Mesenchymal stem cell (in vitro differentiated cells and primary cell): ENCODE measurements around the gene LOXL3.

Experiments
- DNase-seq: peaks from one replicate; pipeline ENCODE4 v3.0.0-alpha.2; 2013
- H2AFZ ChIP-seq: one replicate; pipeline ENCODE4 v1.6.1; 2013; ENCODE audit warnings: low read depth, mild to moderate bottlenecking, control low read depth, inconsistent platforms, low read length, moderate library complexity
- H2AK5ac ChIP-seq: 2 replicates; pipeline ENCODE4 v1.6.1; 2013; ENCODE audit warnings: low read length, moderate library complexity, mild to moderate bottlenecking, inconsistent platforms; ENCODE audit not compliant: severe bottlenecking
- H2BK120ac ChIP-seq: one replicate; pipeline ENCODE4 v1.6.1; 2013; ENCODE audit warnings: low read depth, mild to moderate bottlenecking, inconsistent platforms, low read length, moderate library complexity
- H2BK12ac ChIP-seq, 2 experiments: one replicate each; pipeline ENCODE4 v1.6.1; 2013; ENCODE audit warnings: inconsistent platforms in 2 of 2, low read length in 2 of 2, mild to moderate bottlenecking in 2 of 2, moderate library complexity in 2 of 2, control low read depth in 1 of 2
- H2BK15ac ChIP-seq: one replicate; pipeline ENCODE4 v1.6.1; 2013; ENCODE audit warnings: mild to moderate bottlenecking, low read depth, inconsistent platforms; ENCODE audit not compliant: poor library complexity, severe bottlenecking
- H2BK5ac ChIP-seq: 2 replicates; pipeline ENCODE4 v1.6.1; 2013; ENCODE audit warnings: low read depth, mild to moderate bottlenecking, low read length, control low read depth, inconsistent platforms; ENCODE audit not compliant: poor library complexity, severe bottlenecking
- H3K14ac ChIP-seq, 2 experiments: one replicate each; pipeline ENCODE4 v1.6.1; 2013; ENCODE audit warnings: inconsistent platforms in 2 of 2, low read length in 2 of 2, control low read depth in 1 of 2, mild to moderate bottlenecking in 1 of 2, moderate library complexity in 1 of 2
- H3K18ac ChIP-seq, 2 experiments: one replicate each; pipeline ENCODE4 v1.6.1; 2013; ENCODE audit warnings: inconsistent platforms in 2 of 2, low read length in 2 of 2, control low read depth in 1 of 2, low read depth in 1 of 2, mild to moderate bottlenecking in 1 of 2
- H3K23ac ChIP-seq, 2 experiments: one replicate each; pipeline ENCODE4 v1.6.1; 2013; ENCODE audit warnings: inconsistent platforms in 2 of 2, low read length in 2 of 2, mild to moderate bottlenecking in 2 of 2, moderate library complexity in 2 of 2, control low read depth in 1 of 2
- H3K27ac ChIP-seq: 2 replicates; pipeline ENCODE4 v1.5.1; 2013; ENCODE audit warnings: mild to moderate bottlenecking, moderate library complexity, low read length, control low read depth, inconsistent platforms; ENCODE audit not compliant: poor library complexity, severe bottlenecking
- H3K27me3 ChIP-seq, 2 experiments: 2 replicates each; pipeline versions ENCODE4 v1.6.1 to v1.7.0; 2013; ENCODE audit warnings: low read length in 2 of 2, mild to moderate bottlenecking in 2 of 2, moderate library complexity in 2 of 2, control low read depth in 1 of 2, inconsistent platforms in 1 of 2; ENCODE audit not compliant: control insufficient read depth in 1 of 2, insufficient read depth in 1 of 2
- H3K36me3 ChIP-seq, 2 experiments: 2 replicates each; pipeline versions ENCODE4 v1.6.1 to v1.7.0; 2013; ENCODE audit warnings: low read length in 2 of 2, control low read depth in 1 of 2, inconsistent platforms in 1 of 2, low read depth in 1 of 2, mild to moderate bottlenecking in 1 of 2; ENCODE audit not compliant: insufficient read depth in 2 of 2, control insufficient read depth in 1 of 2
- H3K4ac ChIP-seq, 2 experiments: one replicate each; pipeline ENCODE4 v1.6.1; 2013; ENCODE audit warnings: inconsistent platforms in 2 of 2, low read length in 2 of 2, mild to moderate bottlenecking in 2 of 2, moderate library complexity in 2 of 2, control low read depth in 1 of 2, low read depth in 1 of 2
- H3K4me1 ChIP-seq: 2 replicates; pipeline ENCODE4 v1.6.1; 2013; ENCODE audit warnings: low read depth, low read length, control low read depth; ENCODE audit not compliant: control insufficient read depth, insufficient read depth
- H3K4me2 ChIP-seq: 2 replicates; pipeline ENCODE4 v1.6.1; 2013; ENCODE audit warnings: low read length, mild to moderate bottlenecking, inconsistent platforms; ENCODE audit not compliant: poor library complexity, severe bottlenecking
- H3K4me3 ChIP-seq, 2 experiments: 2 replicates each; pipeline versions ENCODE4 v1.5.1 to v1.7.0; 2013; ENCODE audit warnings: low read length in 2 of 2, mild to moderate bottlenecking in 2 of 2, control low read depth in 1 of 2, low read depth in 1 of 2; ENCODE audit not compliant: insufficient read depth in 1 of 2
- H3K79me1 ChIP-seq: replicated peaks from 2 replicates; pipeline ENCODE4 v1.6.1; 2013; ENCODE audit warnings: mild to moderate bottlenecking, control low read depth, low read length, inconsistent platforms; ENCODE audit not compliant: poor library complexity, severe bottlenecking
- H3K9ac ChIP-seq: 2 replicates; pipeline ENCODE4 v1.7.0; 2013; ENCODE audit warnings: mild to moderate bottlenecking, low read length, moderate library complexity
- H3K9me3 ChIP-seq: 2 replicates; pipeline ENCODE4 v1.7.0; 2013; ENCODE audit warnings: mild to moderate bottlenecking, low read length; ENCODE audit not compliant: control insufficient read depth
- H4K8ac ChIP-seq: one replicate; pipeline ENCODE4 v1.6.1; 2013; ENCODE audit warnings: inconsistent platforms, mild to moderate bottlenecking, low read length, moderate library complexity
- H4K91ac ChIP-seq: one replicate; pipeline ENCODE4 v1.6.1; 2013; ENCODE audit warnings: mild to moderate bottlenecking, low read length, inconsistent platforms
- WGBS: methylation state at CpG from one replicate; pipeline ENCODE4 v1.1.7; 2013; ENCODE audit warnings: mixed read lengths; 5-methylcytosine and 5-hydroxymethylcytosine counted together

LOXL3 gene

DNA sequence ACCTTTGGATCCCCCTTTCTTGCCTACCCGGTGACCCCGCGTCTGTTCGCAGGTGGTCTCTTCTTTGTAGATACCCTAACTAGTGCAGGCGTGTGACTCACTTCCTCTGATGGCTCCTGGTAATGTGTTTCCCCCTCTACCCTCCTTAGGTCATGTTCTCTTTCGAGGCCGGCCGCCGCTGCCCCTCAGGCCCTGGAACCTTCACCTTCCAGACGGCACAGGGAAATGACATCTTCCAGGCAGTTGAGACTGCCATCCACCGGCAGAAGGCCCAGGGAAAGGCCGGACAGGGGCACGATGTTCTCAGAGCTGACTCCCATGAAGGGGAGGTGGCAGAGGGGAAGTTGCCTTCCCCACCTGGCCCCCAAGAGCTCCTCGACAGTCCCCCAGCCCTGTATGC is 2.4 kb upstream of the LOXL3 start:
- H3K4me1 ChIP-seq: peaks cover 25% of the 10 kb centered on the region
- no peak overlapping the region for H2AK5ac ChIP-seq

DNA sequence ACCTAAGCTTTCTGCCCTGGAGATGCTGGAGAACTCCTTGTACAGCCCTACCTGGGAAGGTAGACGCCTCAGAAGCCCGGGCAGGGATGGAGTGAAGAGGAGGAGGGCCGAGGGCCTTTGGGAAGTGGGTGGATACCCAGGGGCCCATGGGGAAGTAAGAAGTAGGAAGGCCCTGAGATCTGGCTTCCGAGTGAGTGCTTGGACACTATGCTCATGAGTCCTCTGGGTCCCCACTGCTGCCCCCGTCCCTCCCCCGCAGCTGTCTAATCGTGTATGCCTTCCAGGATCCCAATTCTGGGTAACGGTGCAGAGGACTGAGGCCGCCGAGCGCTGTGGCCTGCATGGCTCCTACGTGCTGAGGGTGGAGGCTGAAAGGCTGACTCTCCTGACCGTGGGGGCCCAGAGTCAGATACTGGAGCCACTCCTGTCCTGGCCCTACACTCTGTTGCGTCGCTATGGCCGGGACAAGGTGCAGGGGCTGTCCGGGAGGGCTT is 1.9 kb upstream of the LOXL3 start:
- Histone ChIP-seq H3K4ac (no peak overlapping the region), H2BK12ac (no peak overlapping the region), H3K79me1 (peaks cover 22% of the 10 kb centered on the region), H3K27ac (no peak overlapping the region), H2BK15ac (no peak overlapping the region), H4K91ac (no peak overlapping the region), H3K4me2 (peak overlapping the region; percentile 82), H3K14ac (no peak overlapping the region), H3K9ac (peak overlapping the region; percentile 93), H3K27me3 (no peaks in the 10 kb centered on the region), H3K18ac (no peak overlapping the region), H2AFZ (no peak overlapping the region), H2BK5ac (no peak overlapping the region), H2BK120ac (no peak overlapping the region), H3K4me3 (peak overlapping the region; percentile 66 to 99), H3K4me1 (peaks cover 24% of the 10 kb centered on the region), H3K23ac (no peak overlapping the region), H2AK5ac (no peak overlapping the region), H3K9me3 (no peaks in the 10 kb centered on the region), H4K8ac (no peak overlapping the region), H3K36me3 (peaks cover 13 to 22% of the 10 kb centered on the region in 2 experiments)
- no peak for DNase-seq
- 70% methylated on average over 17 of the region's 17 CpGs for WGBS

More for the DNA sequence above, 2.4 kb upstream of the LOXL3 start:
- Histone ChIP-seq H3K23ac (no peak overlapping the region), H4K8ac (peak overlapping the region; percentile 50), H3K4me2 (no peak overlapping the region), H3K79me1 (peaks cover 22% of the 10 kb centered on the region), H2BK5ac (no peak overlapping the region), H3K9me3 (no peaks in the 10 kb centered on the region), H2BK12ac (no peak overlapping the region), H3K9ac (no peak overlapping the region), H2BK15ac (no peak overlapping the region), H3K36me3 (peaks cover 13 to 22% of the 10 kb centered on the region in 2 experiments), H2AFZ (no peak overlapping the region), H3K27ac (no peak overlapping the region), H4K91ac (no peak overlapping the region), H3K14ac (no peak overlapping the region), H3K18ac (no peak overlapping the region), H3K4me3 (peak overlapping the region in 1 of 2 experiments; percentile 99), H3K4ac (no peak overlapping the region), H3K27me3 (no peaks in the 10 kb centered on the region), H2BK120ac (no peak overlapping the region)
- WGBS: 84% methylated on average over 14 of the region's 14 CpGs
- no peak for DNase-seq

DNA sequence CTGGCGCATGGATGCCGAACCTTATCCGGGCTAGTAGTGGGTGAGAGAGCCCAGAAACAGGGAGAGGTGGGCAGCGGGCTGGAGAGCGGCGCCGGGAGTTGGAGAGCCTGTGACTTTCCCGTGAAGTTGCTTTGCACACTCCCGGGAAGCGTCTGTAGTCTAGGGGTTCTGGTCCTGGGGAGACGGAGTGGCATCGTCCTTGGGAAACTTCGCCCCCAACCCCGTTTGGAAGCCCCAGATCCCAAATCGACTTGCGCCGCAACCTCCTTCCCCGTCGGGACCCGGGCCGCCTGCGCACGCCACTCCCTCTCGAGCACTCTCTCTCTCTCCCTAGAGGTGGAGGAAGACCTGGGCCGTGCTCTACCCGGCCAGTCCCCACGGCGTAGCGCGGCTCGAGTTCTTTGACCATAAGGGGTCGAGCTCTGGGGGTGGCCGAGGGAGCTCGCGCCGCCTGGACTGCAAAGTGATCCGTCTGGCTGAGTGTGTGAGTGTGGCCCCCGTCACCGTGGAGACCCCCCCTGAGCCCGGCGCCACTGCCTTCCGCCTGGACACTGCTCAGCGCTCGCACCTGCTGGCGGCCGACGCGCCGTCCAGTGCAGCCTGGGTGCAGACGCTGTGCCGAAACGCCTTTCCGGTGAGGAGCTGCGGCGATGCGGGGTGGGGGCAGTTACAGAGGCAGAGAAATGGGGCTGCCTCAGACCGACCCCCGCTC is 1.2 kb upstream of the LOXL3 start:
- H2BK5ac ChIP-seq: no peak overlapping the region
- H3K4me3 ChIP-seq: peak overlapping the region; percentile 66 to 99
- H2BK12ac ChIP-seq: peak overlapping the region in 1 of 2 experiments; percentile 28
- peak overlapping the region; percentile 78 for H2AFZ ChIP-seq
- H3K14ac ChIP-seq: peak overlapping the region in 1 of 2 experiments; percentile 97
- no peaks in the 10 kb centered on the region for H3K27me3 ChIP-seq
- peak overlapping the region; percentile 35 for H4K8ac ChIP-seq
- H3K4me1 ChIP-seq: peaks cover 21% of the 10 kb centered on the region
- peak overlapping the region; percentile 82 for H3K4me2 ChIP-seq
- peak overlapping the region in 1 of 2 experiments; percentile 92 for H3K23ac ChIP-seq
- no peaks in the 10 kb centered on the region for H3K9me3 ChIP-seq
- peak overlapping the region in 1 of 2 experiments; percentile 79 for H3K18ac ChIP-seq
- no peak overlapping the region for H2BK120ac ChIP-seq
- peaks cover 25% of the 10 kb centered on the region for H3K79me1 ChIP-seq
- peak overlapping the region; percentile 1 for H4K91ac ChIP-seq
- H2AK5ac ChIP-seq: no peak overlapping the region
- peak overlapping the region; percentile 93 for H3K9ac ChIP-seq
- H3K36me3 ChIP-seq: peaks cover 13 to 22% of the 10 kb centered on the region in 2 experiments
- H3K27ac ChIP-seq: peak overlapping the region; percentile 70
- 2% methylated on average over 40 of the region's 58 CpGs for WGBS
- no peak overlapping the region for H3K4ac ChIP-seq
- no peak overlapping the region for H2BK15ac ChIP-seq
- peak; percentile 71 for DNase-seq
